OCI-LY7 (cell line): Measurements from ENCODE around the gene RLBP1.

Experiments
- EZH2phosphoT487 ChIP-seq: fragments of 200-600 bp; sonication (generic); IDR thresholded peaks from 2 replicates; pipeline ENCODE4 v1.6.1; 2018; ENCODE audit warnings: low read depth, borderline replicate concordance, mild to moderate bottlenecking, mixed run types, antibody characterized with exemption, low read length, moderate library complexity, mixed read lengths
- TF ChIP-seq, protein P1 (sequence below): fragments of 200-600 bp; sonication (generic); conservative IDR thresholded peaks from 2 replicates; pipeline ENCODE4 v1.5.1; 2014; ENCODE audit warnings: mild to moderate bottlenecking, antibody characterized with exemption, low read length, moderate library complexity, mixed read lengths

DNA sequence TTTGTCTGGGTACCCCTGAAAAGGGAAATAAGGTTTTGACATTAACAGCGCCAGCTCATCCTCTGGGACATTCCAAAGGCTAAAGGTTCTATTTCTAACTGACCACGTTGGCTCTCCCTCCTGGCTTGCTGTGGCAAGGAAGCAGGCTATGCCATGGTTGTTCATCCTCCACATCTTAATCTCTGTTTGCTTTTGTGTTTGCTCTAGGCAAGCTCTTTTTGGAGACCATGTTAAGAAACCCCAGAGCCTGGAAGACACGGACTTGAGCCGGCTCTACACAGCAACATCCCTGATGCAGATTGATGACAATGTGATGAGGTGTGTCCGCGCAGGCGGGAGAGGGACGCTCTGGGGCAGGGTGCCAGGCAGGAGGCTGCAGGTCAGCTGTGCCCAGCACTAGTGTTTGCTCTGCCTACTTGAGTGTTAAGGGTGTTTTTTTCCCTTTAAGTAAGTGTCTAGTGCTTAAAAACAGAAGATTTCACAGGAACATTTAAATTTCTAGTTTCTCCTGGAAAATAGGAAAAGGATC lies 33.3 kb downstream of the RLBP1 start:
- TF ChIP-seq, protein P1, sequence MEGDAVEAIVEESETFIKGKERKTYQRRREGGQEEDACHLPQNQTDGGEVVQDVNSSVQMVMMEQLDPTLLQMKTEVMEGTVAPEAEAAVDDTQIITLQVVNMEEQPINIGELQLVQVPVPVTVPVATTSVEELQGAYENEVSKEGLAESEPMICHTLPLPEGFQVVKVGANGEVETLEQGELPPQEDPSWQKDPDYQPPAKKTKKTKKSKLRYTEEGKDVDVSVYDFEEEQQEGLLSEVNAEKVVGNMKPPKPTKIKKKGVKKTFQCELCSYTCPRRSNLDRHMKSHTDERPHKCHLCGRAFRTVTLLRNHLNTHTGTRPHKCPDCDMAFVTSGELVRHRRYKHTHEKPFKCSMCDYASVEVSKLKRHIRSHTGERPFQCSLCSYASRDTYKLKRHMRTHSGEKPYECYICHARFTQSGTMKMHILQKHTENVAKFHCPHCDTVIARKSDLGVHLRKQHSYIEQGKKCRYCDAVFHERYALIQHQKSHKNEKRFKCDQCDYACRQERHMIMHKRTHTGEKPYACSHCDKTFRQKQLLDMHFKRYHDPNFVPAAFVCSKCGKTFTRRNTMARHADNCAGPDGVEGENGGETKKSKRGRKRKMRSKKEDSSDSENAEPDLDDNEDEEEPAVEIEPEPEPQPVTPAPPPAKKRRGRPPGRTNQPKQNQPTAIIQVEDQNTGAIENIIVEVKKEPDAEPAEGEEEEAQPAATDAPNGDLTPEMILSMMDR: no peak
- no peak for TF ChIP-seq EZH2phosphoT487
